Measurements from ENCODE around the gene ERBIN. TPM values are rescaled to one million over a fixed set of nuclear protein-coding genes. Genes with fewer than 3 reads are reported as not detected.

ERBIN gene
- total and polyA plus RNA-seq, 9 of the 15 experiments (the other 6 are each of a cell fraction or from before 2014, with no cell fraction given) = 11.9 to 72.8 (median 41.7) TPM

DNA sequence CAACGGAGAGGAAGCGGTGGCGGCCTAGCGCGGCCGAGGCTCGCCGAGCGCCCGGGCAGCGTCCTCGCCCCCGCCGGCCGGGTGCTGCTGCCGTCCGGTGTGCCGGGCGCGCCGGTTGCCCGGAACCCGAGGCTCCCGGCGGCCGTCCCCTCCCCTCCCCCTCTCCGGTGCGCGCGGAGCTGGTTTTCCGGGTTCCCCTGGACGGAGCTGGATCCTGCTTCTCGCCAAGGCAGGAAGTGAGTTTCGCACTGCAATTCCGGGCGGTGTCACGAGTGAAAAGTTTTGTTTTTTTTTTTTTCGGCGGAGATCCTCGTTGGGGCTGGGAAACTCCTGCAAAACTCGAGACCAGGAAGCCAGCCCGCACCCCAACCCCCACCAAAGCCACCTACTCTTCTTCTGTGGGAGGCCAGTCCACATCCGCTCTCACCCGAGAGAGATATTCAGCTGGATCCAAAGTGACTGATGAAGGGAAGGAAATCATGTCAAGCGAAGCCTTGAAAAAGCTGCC is at the start of gene ERBIN (continued):
- TF ChIP-seq SAFB (IDR thresholded peaks at IDR 0.05; ENCODE audit: borderline replicate concordance, low read depth, low read length) = 0 out of 2 replicates have a peak, but pooled peaks have one; percentile 46
- no peak for TF ChIP-seq NELFE (IDR thresholded peaks at IDR 0.05; ENCODE audit: insufficient read depth, insufficient read length)
- peak; percentile 8; the same call in 1 of the 2 replicates for TF ChIP-seq POLR2H (tag; IDR thresholded peaks at IDR 0.05; ENCODE audit: low read depth)
- TF ChIP-seq ZFP1 (CRISPR knock-in tag; IDR thresholded peaks at IDR 0.05) = no peak
- TF ChIP-seq TBL1XR1 (IDR thresholded peaks at IDR 0.05; ENCODE audit: low read length in 2 of 2) = no peak; a peak in 1 of 4 replicates
- TF ChIP-seq OTX1 (CRISPR knock-in tag; IDR thresholded peaks at IDR 0.05) = 0 out of 2 replicates have a peak, but pooled peaks have one; percentile 21
- TF ChIP-seq NFYB (IDR thresholded peaks at IDR 0.05; ENCODE audit: extremely low read depth, insufficient read length) = no peak
- TF ChIP-seq DDX20 (tag; IDR thresholded peaks at IDR 0.05; ENCODE audit: low read depth) = no peak
- TF ChIP-seq, protein P1, sequence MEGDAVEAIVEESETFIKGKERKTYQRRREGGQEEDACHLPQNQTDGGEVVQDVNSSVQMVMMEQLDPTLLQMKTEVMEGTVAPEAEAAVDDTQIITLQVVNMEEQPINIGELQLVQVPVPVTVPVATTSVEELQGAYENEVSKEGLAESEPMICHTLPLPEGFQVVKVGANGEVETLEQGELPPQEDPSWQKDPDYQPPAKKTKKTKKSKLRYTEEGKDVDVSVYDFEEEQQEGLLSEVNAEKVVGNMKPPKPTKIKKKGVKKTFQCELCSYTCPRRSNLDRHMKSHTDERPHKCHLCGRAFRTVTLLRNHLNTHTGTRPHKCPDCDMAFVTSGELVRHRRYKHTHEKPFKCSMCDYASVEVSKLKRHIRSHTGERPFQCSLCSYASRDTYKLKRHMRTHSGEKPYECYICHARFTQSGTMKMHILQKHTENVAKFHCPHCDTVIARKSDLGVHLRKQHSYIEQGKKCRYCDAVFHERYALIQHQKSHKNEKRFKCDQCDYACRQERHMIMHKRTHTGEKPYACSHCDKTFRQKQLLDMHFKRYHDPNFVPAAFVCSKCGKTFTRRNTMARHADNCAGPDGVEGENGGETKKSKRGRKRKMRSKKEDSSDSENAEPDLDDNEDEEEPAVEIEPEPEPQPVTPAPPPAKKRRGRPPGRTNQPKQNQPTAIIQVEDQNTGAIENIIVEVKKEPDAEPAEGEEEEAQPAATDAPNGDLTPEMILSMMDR (IDR thresholded peaks at IDR 0.05 in 2 of 3, conservative IDR thresholded peaks at IDR 0.05 in 1 of 3; ENCODE audit: insufficient read depth in 2 of 3, low read depth in 1 of 3, low read length in 3 of 3) = no peak
- 0 out of 2 replicates have a peak, but pooled peaks have one; percentile 11 for TF ChIP-seq HCFC1 (IDR thresholded peaks at IDR 0.05; ENCODE audit: low read depth, low read length)
- no peak for TF ChIP-seq NRF1 (conservative IDR thresholded peaks at IDR 0.05 in 1 of 2, IDR thresholded peaks at IDR 0.05 in 1 of 2)
- peak; percentile 74 for TF ChIP-seq EGR1 (conservative IDR thresholded peaks at IDR 0.05)
- TF ChIP-seq, protein P2, sequence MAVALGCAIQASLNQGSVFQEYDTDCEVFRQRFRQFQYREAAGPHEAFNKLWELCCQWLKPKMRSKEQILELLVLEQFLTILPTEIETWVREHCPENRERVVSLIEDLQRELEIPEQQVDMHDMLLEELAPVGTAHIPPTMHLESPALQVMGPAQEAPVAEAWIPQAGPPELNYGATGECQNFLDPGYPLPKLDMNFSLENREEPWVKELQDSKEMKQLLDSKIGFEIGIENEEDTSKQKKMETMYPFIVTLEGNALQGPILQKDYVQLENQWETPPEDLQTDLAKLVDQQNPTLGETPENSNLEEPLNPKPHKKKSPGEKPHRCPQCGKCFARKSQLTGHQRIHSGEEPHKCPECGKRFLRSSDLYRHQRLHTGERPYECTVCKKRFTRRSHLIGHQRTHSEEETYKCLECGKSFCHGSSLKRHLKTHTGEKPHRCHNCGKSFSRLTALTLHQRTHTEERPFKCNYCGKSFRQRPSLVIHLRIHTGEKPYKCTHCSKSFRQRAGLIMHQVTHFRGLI (CRISPR knock-in tag; IDR thresholded peaks at IDR 0.05) = no peak
- TF ChIP-seq, protein P3, sequence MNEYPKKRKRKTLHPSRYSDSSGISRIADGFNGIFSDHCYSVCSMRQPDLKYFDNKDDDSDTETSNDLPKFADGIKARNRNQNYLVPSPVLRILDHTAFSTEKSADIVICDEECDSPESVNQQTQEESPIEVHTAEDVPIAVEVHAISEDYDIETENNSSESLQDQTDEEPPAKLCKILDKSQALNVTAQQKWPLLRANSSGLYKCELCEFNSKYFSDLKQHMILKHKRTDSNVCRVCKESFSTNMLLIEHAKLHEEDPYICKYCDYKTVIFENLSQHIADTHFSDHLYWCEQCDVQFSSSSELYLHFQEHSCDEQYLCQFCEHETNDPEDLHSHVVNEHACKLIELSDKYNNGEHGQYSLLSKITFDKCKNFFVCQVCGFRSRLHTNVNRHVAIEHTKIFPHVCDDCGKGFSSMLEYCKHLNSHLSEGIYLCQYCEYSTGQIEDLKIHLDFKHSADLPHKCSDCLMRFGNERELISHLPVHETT (CRISPR knock-in tag; conservative IDR thresholded peaks at IDR 0.05 in 1 of 2, IDR thresholded peaks at IDR 0.05 in 1 of 2) = peak in 1 of 2 experiments; percentile 98; a peak in 2 of 4 replicates
- TF ChIP-seq NONO (IDR thresholded peaks at IDR 0.05; ENCODE audit: low read depth in 2 of 2, low read length in 1 of 2) = peak in 1 of 2 experiments; percentile 58; a peak in 1 of 4 replicates
- TF ChIP-seq ETV1 (tag; conservative IDR thresholded peaks at IDR 0.05; ENCODE audit: low read depth) = peak; percentile 85
- TF ChIP-seq SPI1 (IDR thresholded peaks at IDR 0.05; ENCODE audit: borderline replicate concordance, low read depth, low read length) = 0 out of 2 replicates have a peak, but pooled peaks have one; percentile 25
- TF ChIP-seq MIER1 (IDR thresholded peaks at IDR 0.05; ENCODE audit: low read depth) = no peak
- TF ChIP-seq ZNF174 (CRISPR knock-in tag; IDR thresholded peaks at IDR 0.05) = no peak
- TF ChIP-seq KAT8 (IDR thresholded peaks at IDR 0.05; ENCODE audit: low read depth) = no peak
- TF ChIP-seq GATAD2B (IDR thresholded peaks at IDR 0.05; ENCODE audit: borderline replicate concordance) = peak; percentile 77
- no peak for TF ChIP-seq POLR2AphosphoS2 (IDR thresholded peaks at IDR 0.05; ENCODE audit: low read length)
- no peak for TF ChIP-seq KLF1 (tag; IDR thresholded peaks at IDR 0.05)
- TF ChIP-seq ZNF3 (CRISPR knock-in tag; IDR thresholded peaks at IDR 0.05) = no peak

Data from K562 (cell line).